ENCODE measurements around the gene MRPS6. TPM values are rescaled to one million over a fixed set of nuclear protein-coding genes. Genes with fewer than 3 reads are reported as not detected.

Gene MRPS6
- total RNA-seq, 1 donor from 2014 or later = 139 TPM

GRCh38 chr21:34074283-34075090 lies 1.1 kb downstream of the MRPS6 start:
- Mint-ChIP-seq H3K9me3 (no peaks in the 10 kb centered on the region), H3K27me3 (ENCODE audit: insufficient read depth) (peaks cover 4% of the 10 kb centered on the region), H3K36me3 (ENCODE audit: low read depth) (peaks cover 46% of the 10 kb centered on the region), H3K27ac (peak overlapping the region; percentile 90), H3K4me3 (peak overlapping the region; percentile 96), H3K4me1 (ENCODE audit: low read depth) (peaks cover 56% of the 10 kb centered on the region)
- intact Hi-C loops (cut with micrococcal nuclease) = loop anchor here (2.0 to 10.0 kb wide), 4 partner anchors 14 to 540 kb away; partner anchors contain the start of genes CRYZL1, DONSON, ITSN1 and RCAN1
- no peak for DNase-seq (ENCODE audit: low spot score)

GRCh38 chr21:34075091-34075425 lies 1.7 kb downstream of the MRPS6 start:
- peak overlapping the region; percentile 96 for H3K4me3 Mint-ChIP-seq
- no peak for DNase-seq (ENCODE audit: low spot score)
- H3K27me3 Mint-ChIP-seq (ENCODE audit: insufficient read depth) = no peaks in the 10 kb centered on the region
- H3K4me1 Mint-ChIP-seq (ENCODE audit: low read depth) = peaks cover 62% of the 10 kb centered on the region
- H3K36me3 Mint-ChIP-seq (ENCODE audit: low read depth) = peaks cover 51% of the 10 kb centered on the region
- peak overlapping the region; percentile 90 for H3K27ac Mint-ChIP-seq
- intact Hi-C loops (cut with micrococcal nuclease) = loop anchor here (2.0 to 10.0 kb wide), 3 partner anchors 14 to 540 kb away; partner anchors contain the start of genes CRYZL1, ITSN1 and RCAN1
- no peaks in the 10 kb centered on the region for H3K9me3 Mint-ChIP-seq

GRCh38 chr21:34075760-34076660 lies 2.6 kb downstream of the MRPS6 start:
- Mint-ChIP-seq H3K36me3 (ENCODE audit: low read depth) (peaks cover 61% of the 10 kb centered on the region), H3K27me3 (ENCODE audit: insufficient read depth) (no peaks in the 10 kb centered on the region), H3K4me1 (ENCODE audit: low read depth) (peaks cover 71% of the 10 kb centered on the region), H3K27ac (peak overlapping the region; percentile 83), H3K9me3 (no peaks in the 10 kb centered on the region), H3K4me3 (peak overlapping the region; percentile 96)
- intact Hi-C loops (cut with micrococcal nuclease) = loop anchor here (1.0 to 10.0 kb wide), 8 partner anchors 8 to 539 kb away; partner anchors contain the start of genes ATP5PO, CRYZL1, ITSN1 and RCAN1
- DNase-seq (ENCODE audit: low spot score) = no peak

- no peaks in the 10 kb centered on the region for H3K9me3 Mint-ChIP-seq
- H3K4me3 Mint-ChIP-seq = peak overlapping the region; percentile 96
- H3K4me1 Mint-ChIP-seq (ENCODE audit: low read depth) = peaks cover 80% of the 10 kb centered on the region
- H3K27me3 Mint-ChIP-seq (ENCODE audit: insufficient read depth) = no peaks in the 10 kb centered on the region
- H3K36me3 Mint-ChIP-seq (ENCODE audit: low read depth) = peaks cover 66% of the 10 kb centered on the region
- intact Hi-C loops (cut with micrococcal nuclease) = loop anchor here (1.0 to 10.0 kb wide), 7 partner anchors 7 to 538 kb away; partner anchors contain the start of genes ATP5PO, CRYZL1, ITSN1 and RCAN1
- no peak for DNase-seq (ENCODE audit: low spot score)
- H3K27ac Mint-ChIP-seq = peak overlapping the region; percentile 20
Observed at GRCh38 chr21:34076835-34077234, 3.5 kb downstream of the MRPS6 start.

- Mint-ChIP-seq H3K36me3 (ENCODE audit: low read depth) (peaks cover 77% of the 10 kb centered on the region), H3K4me3 (peak overlapping the region; percentile 61), H3K27ac (peak overlapping the region; percentile 70), H3K4me1 (ENCODE audit: low read depth) (peaks cover 86% of the 10 kb centered on the region), H3K9me3 (no peaks in the 10 kb centered on the region), H3K27me3 (ENCODE audit: insufficient read depth) (no peaks in the 10 kb centered on the region)
- intact Hi-C loops (cut with micrococcal nuclease) = loop anchor here (1.0 to 10.0 kb wide), 7 partner anchors 9 to 537 kb away; partner anchors contain the start of genes CRYZL1, ITSN1 and RCAN1
- DNase-seq (ENCODE audit: low spot score) = no peak
Observed at GRCh38 chr21:34077888-34078287, 4.5 kb downstream of the MRPS6 start.

- H3K4me3 Mint-ChIP-seq = peak overlapping the region; percentile 61
- H3K36me3 Mint-ChIP-seq (ENCODE audit: low read depth) = peaks cover 85% of the 10 kb centered on the region
- no peaks in the 10 kb centered on the region for H3K9me3 Mint-ChIP-seq
- peak overlapping the region; percentile 70 for H3K27ac Mint-ChIP-seq
- H3K27me3 Mint-ChIP-seq (ENCODE audit: insufficient read depth) = no peaks in the 10 kb centered on the region
- DNase-seq (ENCODE audit: low spot score) = no peak
- intact Hi-C loops (cut with micrococcal nuclease) = loop anchor here (1.0 to 10.0 kb wide), 6 partner anchors 8 to 536 kb away; partner anchors contain the start of genes CRYZL1, ITSN1 and RCAN1
- peaks cover 96% of the 10 kb centered on the region for H3K4me1 Mint-ChIP-seq (ENCODE audit: low read depth)
Observed at GRCh38 chr21:34078915-34079314, 5.5 kb downstream of the MRPS6 start.

- H3K36me3 Mint-ChIP-seq (ENCODE audit: low read depth) = peaks cover 78% of the 10 kb centered on the region
- no peak for DNase-seq (ENCODE audit: low spot score)
- no peak overlapping the region for H3K4me3 Mint-ChIP-seq
- H3K4me1 Mint-ChIP-seq (ENCODE audit: low read depth) = peaks cover 95% of the 10 kb centered on the region
- no peaks in the 10 kb centered on the region for H3K9me3 Mint-ChIP-seq
- no peaks in the 10 kb centered on the region for H3K27me3 Mint-ChIP-seq (ENCODE audit: insufficient read depth)
- intact Hi-C loops (cut with micrococcal nuclease) = no loop called here
- peak overlapping the region; percentile 18 for H3K27ac Mint-ChIP-seq
Observed at GRCh38 chr21:34080710-34081109, 7.3 kb downstream of the MRPS6 start.

GRCh38 chr21:34082769-34083168 lies 9.4 kb downstream of the MRPS6 start:
- Mint-ChIP-seq H3K9me3 (no peaks in the 10 kb centered on the region), H3K36me3 (ENCODE audit: low read depth) (peaks cover 63% of the 10 kb centered on the region), H3K4me1 (ENCODE audit: low read depth) (peaks cover 74% of the 10 kb centered on the region), H3K27ac (peak overlapping the region; percentile 77), H3K27me3 (ENCODE audit: insufficient read depth) (no peaks in the 10 kb centered on the region), H3K4me3 (peak overlapping the region; percentile 20)
- no peak for DNase-seq (ENCODE audit: low spot score)
- intact Hi-C loops (cut with micrococcal nuclease) = no loop called here

GRCh38 chr21:34083357-34083756 lies 10.0 kb downstream of the MRPS6 start:
- Mint-ChIP-seq H3K36me3 (ENCODE audit: low read depth) (peaks cover 57% of the 10 kb centered on the region), H3K9me3 (no peaks in the 10 kb centered on the region), H3K4me1 (ENCODE audit: low read depth) (peaks cover 68% of the 10 kb centered on the region), H3K27ac (peak overlapping the region; percentile 77), H3K27me3 (ENCODE audit: insufficient read depth) (no peaks in the 10 kb centered on the region), H3K4me3 (peak overlapping the region; percentile 62)
- intact Hi-C loops (cut with micrococcal nuclease) = no loop called here
- no peak for DNase-seq (ENCODE audit: low spot score)

GRCh38 chr21:34085129-34085528 lies 11.8 kb downstream of the MRPS6 start:
- Mint-ChIP-seq H3K27ac (peak overlapping the region; percentile 13), H3K4me1 (ENCODE audit: low read depth) (peaks cover 60% of the 10 kb centered on the region), H3K4me3 (no peak overlapping the region), H3K27me3 (ENCODE audit: insufficient read depth) (no peaks in the 10 kb centered on the region), H3K9me3 (no peaks in the 10 kb centered on the region), H3K36me3 (ENCODE audit: low read depth) (peaks cover 48% of the 10 kb centered on the region)
- intact Hi-C loops (cut with micrococcal nuclease) = no loop called here
- DNase-seq (ENCODE audit: low spot score) = no peak

GRCh38 chr21:34086887-34087306 lies 13.5 kb downstream of the MRPS6 start:
- H3K4me3 Mint-ChIP-seq = no peak overlapping the region
- peaks cover 57% of the 10 kb centered on the region for H3K4me1 Mint-ChIP-seq (ENCODE audit: low read depth)
- H3K27me3 Mint-ChIP-seq (ENCODE audit: insufficient read depth) = no peaks in the 10 kb centered on the region
- no peak overlapping the region for H3K27ac Mint-ChIP-seq
- H3K9me3 Mint-ChIP-seq = no peaks in the 10 kb centered on the region
- peaks cover 40% of the 10 kb centered on the region for H3K36me3 Mint-ChIP-seq (ENCODE audit: low read depth)
- intact Hi-C loops (cut with micrococcal nuclease) = loop anchor here (1.0 to 2.0 kb wide), 2 partner anchors 9 to 16 kb away; no protein-coding TSS in a partner anchor
- DNase-seq (ENCODE audit: low spot score) = no peak

- no peak for DNase-seq (ENCODE audit: low spot score)
- Mint-ChIP-seq H3K27ac (no peak overlapping the region), H3K4me1 (ENCODE audit: low read depth) (peaks cover 47% of the 10 kb centered on the region), H3K9me3 (no peaks in the 10 kb centered on the region), H3K4me3 (no peak overlapping the region), H3K27me3 (ENCODE audit: insufficient read depth) (no peaks in the 10 kb centered on the region), H3K36me3 (ENCODE audit: low read depth) (peaks cover 25% of the 10 kb centered on the region)
- intact Hi-C loops (cut with micrococcal nuclease) = loop anchor here (2.0 kb wide), 1 partner anchor 14 kb away; no protein-coding TSS in a partner anchor
Observed at GRCh38 chr21:34088752-34089151, 15.4 kb downstream of the MRPS6 start.

All from activated T-helper 1 cell treated with anti-CD3 and anti-CD28 coated beads, Interleukin-12 subunit alpha, Interleukin-12 subunit beta, Interleukin-2, Interleukin-4 antibody, amounts not matched to agents 30 ng/mL and 10 ng/mL and 1 ng/mL, durations not matched to agents 14 hours and 24 hours and 36 hours (primary cell).